Astrocyte (in vitro differentiated cells and primary cell): ENCODE results near the gene AHCY. TPM values are rescaled to one million over a fixed set of nuclear protein-coding genes. Genes with fewer than 3 reads are reported as not detected.

ENCODE experiments used
- DNase-seq: peaks from one replicate; pipeline ENCODE4 v3.0.0-alpha.2; 2010; ENCODE audit warnings: low read depth
- FAIRE-seq: peaks from 2 replicates; lab custom pipeline; 2011; peaks lifted over from hg19 to GRCh38; lab: Jason Lieb, UNC
- H2AFZ ChIP-seq: 2 replicates; pipeline ENCODE4 v1.6.0; 2012; ENCODE audit warnings: low read depth, low read length, inconsistent platforms
- H3K27ac ChIP-seq: 2 replicates; pipeline ENCODE4 v1.5.1; 2011; ENCODE audit warnings: low read depth, low read length, inconsistent platforms
- H3K27me3 ChIP-seq: 2 replicates; pipeline ENCODE4 v1.6.0; 2011; ENCODE audit warnings: low read length, inconsistent platforms; ENCODE audit not compliant: insufficient read depth
- H3K36me3 ChIP-seq: 2 replicates; pipeline ENCODE4 v1.5.1; 2011; ENCODE audit warnings: low read length, inconsistent platforms; ENCODE audit not compliant: insufficient read depth
- H3K4me1 ChIP-seq: 2 replicates; pipeline ENCODE4 v1.5.1; 2011; ENCODE audit warnings: low read length, inconsistent platforms; ENCODE audit not compliant: insufficient read depth
- H3K4me2 ChIP-seq: 2 replicates; pipeline ENCODE4 v1.6.0; 2012; ENCODE audit warnings: low read length, inconsistent platforms
- H3K4me3 ChIP-seq: 2 replicates; pipeline ENCODE4 v1.5.1; 2011; ENCODE audit warnings: low read depth, mild to moderate bottlenecking, low read length, inconsistent platforms; ENCODE audit not compliant: insufficient read depth
- H3K79me2 ChIP-seq: 2 replicates; pipeline ENCODE4 v1.6.0; 2012; ENCODE audit warnings: mild to moderate bottlenecking, low read length, inconsistent platforms; ENCODE audit not compliant: insufficient read depth
- H3K9ac ChIP-seq: 2 replicates; pipeline ENCODE4 v1.6.0; 2012; ENCODE audit warnings: mild to moderate bottlenecking, low read length, inconsistent platforms
- H3K9me3 ChIP-seq: 2 replicates; pipeline ENCODE4 v1.5.1; 2012; ENCODE audit warnings: low read depth, mild to moderate bottlenecking, low read length, inconsistent platforms; ENCODE audit not compliant: insufficient read depth
- H4K20me1 ChIP-seq: 2 replicates; pipeline ENCODE4 v1.6.0; 2012; ENCODE audit warnings: low read length, inconsistent platforms; ENCODE audit not compliant: insufficient read depth
- H3K27ac Mint-ChIP-seq: one replicate; pipeline ENCODE4 v1.8.0; 2021; ENCODE audit warnings: mild to moderate bottlenecking, mixed read lengths; ENCODE audit not compliant: unreplicated experiment
- H3K27me3 Mint-ChIP-seq: one replicate; pipeline ENCODE4 v1.8.0; 2021; ENCODE audit warnings: low read depth, mixed read lengths; ENCODE audit not compliant: unreplicated experiment
- H3K36me3 Mint-ChIP-seq: one replicate; pipeline ENCODE4 v1.8.0; 2021; ENCODE audit warnings: low read depth, mixed read lengths; ENCODE audit not compliant: unreplicated experiment
- H3K4me1 Mint-ChIP-seq: one replicate; pipeline ENCODE4 v1.8.0; 2021; ENCODE audit warnings: low read depth, mixed read lengths; ENCODE audit not compliant: unreplicated experiment
- H3K4me3 Mint-ChIP-seq: one replicate; pipeline ENCODE4 v1.8.0; 2021; ENCODE audit warnings: mild to moderate bottlenecking, moderate library complexity, mixed read lengths; ENCODE audit not compliant: unreplicated experiment
- H3K9me3 Mint-ChIP-seq: one replicate; pipeline ENCODE4 v1.8.0; 2021; ENCODE audit warnings: mild to moderate bottlenecking, mixed read lengths; ENCODE audit not compliant: unreplicated experiment
- EZH2 ChIP-seq: IDR thresholded peaks from 2 replicates; pipeline ENCODE4 v1.6.1; 2012; ENCODE audit warnings: mild to moderate bottlenecking, low read length, inconsistent platforms; ENCODE audit not compliant: insufficient read depth
- total RNA-seq: library from RNA; stranded (reverse); gene quantifications from 2 replicates; pipeline ENCODE4 v1.2.1, GENCODE V29; 2021
- TF ChIP-seq, protein P1 (sequence below): IDR thresholded peaks from 2 replicates; pipeline ENCODE4 v1.5.1; 2011; ENCODE audit warnings: low read depth, mild to moderate bottlenecking, inconsistent platforms, low read length, moderate library complexity; ENCODE audit not compliant: insufficient read depth

AHCY gene
- total RNA-seq, 1 donor from 2014 or later = 203 TPM

- Mint-ChIP-seq H3K4me1 (peaks cover 12% of the 10 kb centered on the region), H3K27me3 (peaks cover 13% of the 10 kb centered on the region), H3K27ac (peak overlapping the region; percentile 56), H3K4me3 (no peak overlapping the region), H3K36me3 (no peaks in the 10 kb centered on the region), H3K9me3 (no peaks in the 10 kb centered on the region)
- no peaks in the 10 kb centered on the region for H3K9me3 ChIP-seq
- H3K4me1 ChIP-seq = peaks cover 14% of the 10 kb centered on the region
- H3K27ac ChIP-seq = no peak overlapping the region
- no peaks in the 10 kb centered on the region for H3K36me3 ChIP-seq
- H3K4me3 ChIP-seq = no peak overlapping the region
- no peaks in the 10 kb centered on the region for H4K20me1 ChIP-seq
- H3K27me3 ChIP-seq = no peaks in the 10 kb centered on the region
- TF ChIP-seq, protein P1, sequence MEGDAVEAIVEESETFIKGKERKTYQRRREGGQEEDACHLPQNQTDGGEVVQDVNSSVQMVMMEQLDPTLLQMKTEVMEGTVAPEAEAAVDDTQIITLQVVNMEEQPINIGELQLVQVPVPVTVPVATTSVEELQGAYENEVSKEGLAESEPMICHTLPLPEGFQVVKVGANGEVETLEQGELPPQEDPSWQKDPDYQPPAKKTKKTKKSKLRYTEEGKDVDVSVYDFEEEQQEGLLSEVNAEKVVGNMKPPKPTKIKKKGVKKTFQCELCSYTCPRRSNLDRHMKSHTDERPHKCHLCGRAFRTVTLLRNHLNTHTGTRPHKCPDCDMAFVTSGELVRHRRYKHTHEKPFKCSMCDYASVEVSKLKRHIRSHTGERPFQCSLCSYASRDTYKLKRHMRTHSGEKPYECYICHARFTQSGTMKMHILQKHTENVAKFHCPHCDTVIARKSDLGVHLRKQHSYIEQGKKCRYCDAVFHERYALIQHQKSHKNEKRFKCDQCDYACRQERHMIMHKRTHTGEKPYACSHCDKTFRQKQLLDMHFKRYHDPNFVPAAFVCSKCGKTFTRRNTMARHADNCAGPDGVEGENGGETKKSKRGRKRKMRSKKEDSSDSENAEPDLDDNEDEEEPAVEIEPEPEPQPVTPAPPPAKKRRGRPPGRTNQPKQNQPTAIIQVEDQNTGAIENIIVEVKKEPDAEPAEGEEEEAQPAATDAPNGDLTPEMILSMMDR = no peak
- TF ChIP-seq EZH2 = no peak
- FAIRE-seq (no peak), DNase-seq (no peak)
- H2AFZ ChIP-seq = no peak overlapping the region
- no peaks in the 10 kb centered on the region for H3K79me2 ChIP-seq
- no peak overlapping the region for H3K9ac ChIP-seq
- no peak overlapping the region for H3K4me2 ChIP-seq
Measured at GRCh38 chr20:34315236-34315635, 12.1 kb upstream of the AHCY start.

DNA sequence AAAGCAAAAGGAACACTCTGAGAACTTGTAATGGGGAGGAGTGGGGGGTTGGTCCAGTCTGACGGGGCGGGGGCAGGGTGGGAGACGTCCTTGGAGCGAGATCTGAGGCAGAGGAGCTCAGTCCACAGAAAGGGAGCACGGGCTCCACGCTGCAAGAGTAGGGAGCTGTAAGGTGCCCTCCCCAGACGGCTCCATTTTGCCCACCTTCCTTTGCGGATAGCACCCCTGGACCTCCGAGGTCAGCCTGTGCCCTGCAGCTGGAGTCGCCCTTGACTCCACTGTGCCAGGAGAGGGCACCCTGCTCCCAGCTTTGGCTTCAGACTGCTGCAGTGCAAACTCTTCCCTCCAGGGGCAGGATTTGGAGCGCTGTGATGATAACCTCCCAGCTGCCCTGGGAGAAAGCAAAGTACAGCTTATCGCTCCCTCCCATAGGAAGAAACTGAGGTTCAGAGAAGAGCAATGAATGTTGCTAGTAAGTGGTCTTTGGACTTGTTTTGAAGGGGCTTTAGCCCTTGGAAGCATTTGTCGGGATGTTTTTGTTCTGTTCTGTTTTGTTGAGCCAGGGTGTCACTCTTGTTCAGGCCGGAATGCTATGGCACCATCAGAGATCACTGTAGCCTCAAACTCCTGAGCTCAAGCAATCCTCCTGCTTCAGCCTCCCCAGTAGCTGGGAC lies 9.5 kb upstream of the AHCY start:
- Mint-ChIP-seq H3K27ac (no peak overlapping the region), H3K4me1 (peaks cover 12% of the 10 kb centered on the region), H3K36me3 (no peaks in the 10 kb centered on the region), H3K27me3 (peaks cover 13% of the 10 kb centered on the region), H3K9me3 (no peaks in the 10 kb centered on the region), H3K4me3 (peak overlapping the region; percentile 50)
- Histone ChIP-seq H3K79me2 (no peaks in the 10 kb centered on the region), H3K9ac (no peak overlapping the region), H3K27me3 (no peaks in the 10 kb centered on the region), H4K20me1 (no peaks in the 10 kb centered on the region), H3K27ac (no peak overlapping the region), H3K4me1 (peaks cover 14% of the 10 kb centered on the region), H3K9me3 (no peaks in the 10 kb centered on the region), H3K36me3 (no peaks in the 10 kb centered on the region), H3K4me3 (no peak overlapping the region), H2AFZ (peak overlapping the region; percentile 6), H3K4me2 (peak overlapping the region; percentile 71)
- TF ChIP-seq, protein P1 = peak; percentile 100
- TF ChIP-seq EZH2 = no peak
- FAIRE-seq = no peak
- DNase-seq = peak; percentile 56

DNA sequence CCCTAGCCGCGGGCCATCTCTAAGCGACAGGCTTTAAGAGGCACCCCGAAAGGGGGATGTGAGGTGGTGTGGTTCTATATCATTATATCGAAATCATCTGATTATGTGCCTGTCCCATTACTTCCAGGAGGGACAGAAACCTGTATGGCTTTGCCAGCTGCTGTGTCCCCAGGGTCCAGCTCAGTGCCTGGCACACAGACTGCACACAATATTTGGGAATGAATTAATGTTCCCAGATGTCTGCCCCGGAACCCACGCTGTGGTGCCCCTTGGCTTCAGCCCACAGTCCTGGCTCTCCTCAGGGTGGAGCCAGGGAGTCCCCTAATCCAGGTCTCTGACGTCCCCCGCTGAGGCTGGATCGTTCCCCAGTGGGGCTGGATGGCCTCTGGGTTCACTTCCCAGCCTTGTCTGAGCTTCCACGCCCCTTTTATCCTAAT lies 8.9 kb upstream of the AHCY start:
- peak overlapping the region; percentile 27 for H3K4me3 ChIP-seq
- H3K36me3 ChIP-seq = no peaks in the 10 kb centered on the region
- H3K27me3 ChIP-seq = no peaks in the 10 kb centered on the region
- peak overlapping the region; percentile 24 for H3K9ac ChIP-seq
- H3K4me1 ChIP-seq = peaks cover 14% of the 10 kb centered on the region
- no peaks in the 10 kb centered on the region for H3K9me3 Mint-ChIP-seq
- no peak for FAIRE-seq
- no peak overlapping the region for H3K27ac ChIP-seq
- peaks cover 13% of the 10 kb centered on the region for H3K27me3 Mint-ChIP-seq
- H3K4me3 Mint-ChIP-seq = no peak overlapping the region
- H3K4me1 Mint-ChIP-seq = peaks cover 12% of the 10 kb centered on the region
- H3K9me3 ChIP-seq = no peaks in the 10 kb centered on the region
- H3K79me2 ChIP-seq = no peaks in the 10 kb centered on the region
- no peaks in the 10 kb centered on the region for H3K36me3 Mint-ChIP-seq
- H3K4me2 ChIP-seq = peak overlapping the region; percentile 74
- TF ChIP-seq, protein P1 = no peak
- no peak for TF ChIP-seq EZH2
- H4K20me1 ChIP-seq = no peaks in the 10 kb centered on the region
- H2AFZ ChIP-seq = peak overlapping the region; percentile 65
- no peak overlapping the region for H3K27ac Mint-ChIP-seq
- DNase-seq = no peak
